NOMO-1 treated with dmso at 0.1 percent for 144 hours (cell line): Measurements from ENCODE around the gene ARHGAP22.

Experiments
- DNase-seq: peaks from one replicate; lab custom pipeline; 2025; ENCODE audit not compliant: unreplicated experiment; lab: John Stamatoyannopoulos, UW

The ARHGAP22 gene

GRCh38 chr10:48535416-48536155 lies 69.3 kb downstream of the ARHGAP22 start:
- no peak for DNase-seq

GRCh38 chr10:48533951-48534720 lies 70.7 kb downstream of the ARHGAP22 start:
- DNase-seq: no peak

GRCh38 chr10:48533540-48533939 lies 71.3 kb downstream of the ARHGAP22 start:
- no peak for DNase-seq

- DNase-seq: no peak
Observed at GRCh38 chr10:48531486-48531885, 73.4 kb downstream of the ARHGAP22 start.

GRCh38 chr10:48529331-48529730 lies 75.5 kb downstream of the ARHGAP22 start:
- DNase-seq: no peak

DNA sequence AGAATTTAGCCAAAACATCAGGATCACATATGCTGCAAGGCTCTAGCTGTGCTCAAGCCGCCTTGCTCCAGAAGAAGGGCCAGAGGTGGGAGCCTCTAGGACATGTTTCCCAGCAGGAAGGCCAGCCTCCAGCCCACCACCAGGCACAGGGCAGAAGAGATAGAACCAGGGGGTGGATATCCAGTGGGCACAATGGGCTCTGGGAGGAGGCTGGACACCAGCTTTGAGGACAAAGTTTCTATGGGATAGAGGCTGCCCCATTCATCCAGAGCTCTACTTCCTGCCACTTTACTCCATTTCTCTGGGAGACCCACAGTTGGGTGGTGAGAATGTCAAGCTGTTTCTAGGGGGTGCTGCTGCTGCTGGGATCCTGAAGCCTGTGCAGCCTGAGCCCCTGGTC lies 77.1 kb downstream of the ARHGAP22 start:
- no peak for DNase-seq

GRCh38 chr10:48526846-48527505 lies 77.9 kb downstream of the ARHGAP22 start:
- DNase-seq: no peak

DNA sequence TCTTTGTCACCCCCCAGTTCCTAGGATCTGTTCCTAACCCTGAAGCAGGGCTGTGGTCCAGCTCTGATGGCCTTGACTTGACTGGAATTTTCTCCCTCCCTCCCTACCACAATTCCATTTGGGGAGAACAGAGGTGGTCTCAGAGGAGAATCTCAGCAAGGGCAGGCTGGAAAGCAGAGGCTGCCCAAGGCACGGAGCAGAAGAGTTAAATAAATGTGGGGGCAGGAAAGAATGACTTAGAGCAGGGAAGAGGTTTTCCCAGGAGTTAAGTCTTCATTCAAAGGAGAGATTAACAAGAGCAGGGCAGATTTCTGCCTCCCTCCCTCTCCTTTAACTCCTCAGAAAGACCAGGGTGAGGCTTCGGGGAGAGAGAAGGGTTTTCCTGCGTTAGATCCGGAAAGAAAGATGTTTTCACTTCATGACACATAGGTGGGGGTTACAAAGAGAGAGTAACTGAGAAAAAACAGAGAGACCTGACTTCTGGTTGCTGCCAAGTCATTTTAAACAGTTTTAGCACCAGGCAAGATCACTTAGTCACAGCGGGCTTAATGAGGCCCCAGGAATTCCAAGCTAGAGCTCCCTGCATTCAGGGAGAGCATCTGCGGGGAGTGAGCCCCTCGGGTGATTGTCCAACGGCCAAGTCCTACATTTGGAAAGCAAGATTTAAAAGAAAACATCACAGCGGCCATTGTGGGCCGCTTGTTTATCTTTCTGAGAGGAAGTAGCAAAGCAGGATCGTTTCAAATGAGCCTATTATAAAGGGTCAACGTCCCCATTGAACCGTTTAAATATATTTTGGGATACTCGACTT lies 78.7 kb downstream of the ARHGAP22 start:
- no peak for DNase-seq

DNA sequence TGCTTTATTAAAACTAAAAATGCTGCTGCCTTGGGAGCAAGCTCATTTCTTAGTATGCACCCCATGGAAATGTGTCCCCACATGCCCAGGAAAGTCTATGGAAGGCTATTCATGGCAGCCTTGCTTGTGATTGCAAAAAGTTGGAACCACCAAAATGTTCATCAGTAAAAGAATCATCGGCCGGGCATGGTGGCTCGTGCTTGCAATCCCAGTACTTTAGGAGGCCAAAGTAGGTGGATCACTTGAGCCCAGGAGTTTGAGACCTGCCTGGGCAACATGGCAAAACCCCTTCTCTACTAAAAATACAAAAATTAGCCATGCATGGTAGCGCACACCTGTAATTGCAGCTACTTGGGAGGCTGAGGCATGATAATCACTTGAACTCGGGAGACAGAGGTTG lies 79.8 kb downstream of the ARHGAP22 start:
- DNase-seq: no peak

- DNase-seq: no peak
Observed at GRCh38 chr10:48523820-48524758, 80.8 kb downstream of the ARHGAP22 start.

GRCh38 chr10:48523212-48523819 lies 81.6 kb downstream of the ARHGAP22 start:
- DNase-seq: no peak

DNA sequence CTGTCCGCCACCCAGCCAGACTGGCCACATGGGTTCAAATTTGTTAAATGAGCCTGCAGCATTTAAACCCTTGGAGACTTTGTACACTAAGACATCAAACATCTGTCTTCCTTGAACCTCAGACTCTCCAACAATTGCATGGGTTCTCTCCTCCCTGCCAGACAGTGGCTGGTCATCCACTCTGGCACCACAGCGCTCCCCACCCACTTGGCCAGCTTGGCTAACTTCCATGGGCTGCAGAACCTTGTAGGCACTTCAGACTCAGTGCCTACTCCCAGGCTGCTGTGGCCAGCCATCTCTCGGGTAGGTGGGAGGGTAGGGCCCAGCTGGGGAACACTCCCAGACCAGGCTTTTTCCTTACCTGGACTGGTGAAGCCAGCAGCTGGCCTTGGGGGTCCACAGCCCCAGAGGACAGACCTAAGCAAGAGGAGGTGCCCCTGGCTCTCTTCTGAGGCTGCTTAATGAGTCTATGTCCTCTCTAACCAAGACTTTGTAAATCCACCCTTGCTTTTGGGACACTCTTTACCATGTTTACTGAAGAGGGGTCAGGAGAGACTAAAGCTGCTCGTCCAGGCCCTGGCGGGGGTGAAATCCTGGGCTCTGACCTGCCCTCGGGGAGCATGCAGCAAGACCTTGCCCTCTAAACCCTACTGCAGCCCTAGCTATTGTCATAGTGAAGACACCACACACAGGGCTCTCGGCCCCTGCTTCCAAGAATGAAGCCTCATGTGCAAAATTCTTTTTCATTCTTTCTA lies 82.7 kb downstream of the ARHGAP22 start:
- no peak for DNase-seq

DNA sequence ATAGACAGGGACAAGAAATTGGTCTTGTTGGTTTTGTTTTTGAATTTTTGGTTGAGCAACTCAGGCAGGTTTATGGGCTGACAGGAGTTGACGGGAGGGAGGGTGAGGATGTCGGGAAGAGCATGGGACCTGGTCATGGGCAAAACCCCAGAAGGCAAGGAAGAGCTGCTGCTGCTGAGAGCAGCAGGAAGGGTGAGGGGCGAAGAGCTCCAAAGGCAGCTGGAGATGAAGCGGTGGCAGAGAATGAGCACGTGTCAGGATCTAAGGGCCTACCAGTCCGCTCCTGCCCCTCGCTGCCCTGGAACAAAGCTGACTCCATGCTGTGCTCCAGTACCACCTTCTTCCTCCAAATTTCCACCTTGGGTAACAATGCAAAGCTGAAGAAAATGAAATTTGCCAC lies 84.3 kb downstream of the ARHGAP22 start:
- DNase-seq: no peak

GRCh38 chr10:48520184-48520506 lies 84.7 kb downstream of the ARHGAP22 start:
- no peak for DNase-seq

- DNase-seq: no peak
Observed at GRCh38 chr10:48519481-48520183, 85.2 kb downstream of the ARHGAP22 start.

DNA sequence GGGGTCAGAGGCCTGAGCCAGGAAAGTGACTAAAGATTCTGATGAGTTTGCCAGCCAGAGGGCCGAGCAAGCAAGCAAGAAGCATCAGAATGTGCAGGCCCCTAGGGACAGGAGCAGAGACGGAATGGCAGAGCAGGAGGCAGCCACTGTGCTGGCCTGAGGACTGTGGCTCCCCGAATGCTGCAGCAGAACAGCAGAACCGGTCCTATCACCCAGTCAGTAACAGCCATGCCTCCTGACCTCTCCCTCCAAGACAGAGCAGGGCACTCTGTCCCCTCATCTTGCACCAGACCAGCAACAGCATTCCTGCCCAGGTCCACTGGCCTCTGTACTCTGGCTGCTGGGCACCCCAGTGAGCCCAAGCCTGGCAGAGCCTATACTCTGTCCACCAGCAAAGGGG lies 85.9 kb downstream of the ARHGAP22 start:
- DNase-seq: no peak

DNA sequence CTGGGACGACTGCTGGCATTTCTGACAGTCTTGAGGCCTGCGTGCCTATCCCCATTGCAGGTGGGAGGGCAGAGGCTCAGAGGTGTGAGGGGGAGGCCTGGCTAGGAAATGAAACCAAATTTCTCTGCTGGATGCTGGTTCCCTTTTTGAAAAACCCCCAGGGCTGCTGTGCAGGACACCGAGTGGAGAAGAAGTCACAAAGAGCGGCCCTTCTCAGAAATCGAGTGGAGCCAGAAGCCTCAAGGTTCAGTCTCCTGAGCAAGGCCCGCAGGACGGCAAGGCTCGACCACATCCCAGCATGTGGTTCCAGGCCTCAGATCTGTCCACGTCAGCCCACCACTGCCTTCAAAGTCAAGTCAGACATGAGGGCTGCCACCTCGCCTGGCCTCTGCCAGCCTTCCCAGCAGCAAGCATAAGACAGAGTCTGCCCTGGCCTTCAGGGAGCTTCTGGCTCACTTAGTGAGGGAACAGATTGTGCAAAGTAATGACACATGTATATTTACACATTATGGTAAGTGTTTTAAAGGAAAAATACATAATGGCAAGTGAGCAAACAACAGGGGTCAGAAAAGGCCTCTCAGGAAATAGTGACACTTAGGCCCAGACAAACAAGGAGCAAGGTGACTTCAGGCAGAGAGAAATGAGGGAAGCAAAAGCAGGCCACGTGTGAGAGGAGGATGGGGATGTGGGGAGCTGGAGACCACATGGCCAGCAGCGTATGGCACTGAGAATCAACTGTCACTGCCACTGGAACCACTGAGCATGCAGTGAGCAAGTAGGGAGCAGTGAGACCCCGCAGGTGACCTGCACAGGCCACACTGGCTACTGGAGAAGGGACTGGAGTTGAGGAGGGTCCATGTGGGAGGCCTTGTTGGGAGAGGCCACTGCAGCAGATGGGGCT lies 86.7 kb downstream of the ARHGAP22 start:
- peak; percentile 5 for DNase-seq
